ENCODE results near the gene CARD19. TPM values are rescaled to one million over a fixed set of nuclear protein-coding genes. Genes with fewer than 3 reads are reported as not detected.

The CARD19 gene
- total and polyA plus RNA-seq, 2 donors (not counting 1 experiment from before 2014, with no cell fraction given): 31.9 to 63.4 TPM

DNA sequence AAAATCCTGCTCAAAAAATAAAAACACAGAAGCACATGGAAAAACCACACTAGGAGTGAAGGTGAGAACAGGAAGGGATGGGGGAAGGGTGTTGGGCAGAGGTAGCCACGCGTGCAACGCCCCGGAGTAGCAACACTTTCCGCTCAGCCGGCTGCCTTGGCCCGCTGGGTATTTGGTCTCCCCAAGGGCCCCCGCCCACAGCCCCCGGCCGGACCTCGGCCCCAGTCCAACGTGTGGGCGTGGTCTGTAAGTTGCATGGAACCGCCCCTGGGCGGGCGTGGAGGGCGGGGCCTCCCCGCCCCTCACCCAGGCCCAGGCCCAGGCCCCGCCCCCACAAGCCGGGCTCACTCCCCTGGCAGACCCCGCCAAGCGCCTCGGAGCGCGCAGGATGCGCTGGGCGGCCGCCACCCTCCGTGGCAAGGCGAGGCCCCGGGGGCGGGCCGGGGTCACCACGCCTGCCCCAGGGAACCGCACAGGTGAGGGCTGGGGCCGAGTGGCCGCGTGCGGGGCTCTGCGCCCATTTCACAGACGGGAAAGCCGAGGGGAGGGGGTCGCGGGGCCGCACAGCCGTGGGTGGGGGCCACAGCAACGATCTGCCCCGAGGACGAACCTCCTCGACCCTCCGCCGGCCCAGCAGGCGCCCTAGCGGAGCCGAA is 37.5 kb upstream of the CARD19 start, which contains the start of gene SUSD3:
Gene SUSD3 (plus strand): TSS at position 347 of the 656 bp plus-strand sequence. CDS start 42 bp downstream, at position 389.
- Mint-ChIP-seq H3K4me3 (peak within 1 kb of the TSS; percentile 90), H3K9me3 (ENCODE audit: insufficient read depth) (no peaks in the 10 kb centered on the region), H3K27ac (peak within 1 kb of the TSS; percentile 99), H3K27me3 (no peaks in the 10 kb centered on the region), H3K4me1 (peaks cover 66% of the 10 kb centered on the region)
- no peaks in the 10 kb centered on the region for H3K9me3 ChIP-seq (ENCODE audit: control extremely low read depth in 1 of 3, control insufficient read depth in 2 of 3, insufficient read depth in 1 of 3, low read length in 2 of 3)
- TF ChIP-seq, protein P1, sequence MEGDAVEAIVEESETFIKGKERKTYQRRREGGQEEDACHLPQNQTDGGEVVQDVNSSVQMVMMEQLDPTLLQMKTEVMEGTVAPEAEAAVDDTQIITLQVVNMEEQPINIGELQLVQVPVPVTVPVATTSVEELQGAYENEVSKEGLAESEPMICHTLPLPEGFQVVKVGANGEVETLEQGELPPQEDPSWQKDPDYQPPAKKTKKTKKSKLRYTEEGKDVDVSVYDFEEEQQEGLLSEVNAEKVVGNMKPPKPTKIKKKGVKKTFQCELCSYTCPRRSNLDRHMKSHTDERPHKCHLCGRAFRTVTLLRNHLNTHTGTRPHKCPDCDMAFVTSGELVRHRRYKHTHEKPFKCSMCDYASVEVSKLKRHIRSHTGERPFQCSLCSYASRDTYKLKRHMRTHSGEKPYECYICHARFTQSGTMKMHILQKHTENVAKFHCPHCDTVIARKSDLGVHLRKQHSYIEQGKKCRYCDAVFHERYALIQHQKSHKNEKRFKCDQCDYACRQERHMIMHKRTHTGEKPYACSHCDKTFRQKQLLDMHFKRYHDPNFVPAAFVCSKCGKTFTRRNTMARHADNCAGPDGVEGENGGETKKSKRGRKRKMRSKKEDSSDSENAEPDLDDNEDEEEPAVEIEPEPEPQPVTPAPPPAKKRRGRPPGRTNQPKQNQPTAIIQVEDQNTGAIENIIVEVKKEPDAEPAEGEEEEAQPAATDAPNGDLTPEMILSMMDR (IDR thresholded peaks at IDR 0.05): no peak
- no peak for TF ChIP-seq EZH2 (IDR thresholded peaks at IDR 0.05; ENCODE audit: borderline replicate concordance, insufficient read depth, low read depth, low read length, poor library complexity, severe bottlenecking)
- peak within 1 kb of the TSS; percentile 94 for H3K4me2 ChIP-seq (replicated peaks; ENCODE audit: low read depth, low read length, poor library complexity, severe bottlenecking)
- peaks cover 20% of the 10 kb centered on the region for H3K79me2 ChIP-seq (ENCODE audit: control insufficient read depth, insufficient read depth, low read length)
- peaks cover 49 to 60% of the 10 kb centered on the region in 2 donors for H3K4me1 ChIP-seq (ENCODE audit: control insufficient read depth in 2 of 2, insufficient read depth in 2 of 2, low read length in 2 of 2)
- intact Hi-C loops (cut with micrococcal nuclease): loop anchor here (1.0 to 5.0 kb wide), 5 partner anchors 16 to 509 kb away; partner anchors contain the start of gene NINJ1
- H3K9ac ChIP-seq (ENCODE audit: low read length): peak within 1 kb of the TSS; percentile 59
- peak within 1 kb of the TSS; percentile 79 to 80 for H3K27ac ChIP-seq (ENCODE audit: low read length in 2 of 2)
- peaks cover 0 to 7% of the 10 kb centered on the region in 2 experiments for H3K36me3 ChIP-seq (replicated peaks in 1 of 2; ENCODE audit: control extremely low read depth in 1 of 2, control insufficient read depth in 1 of 2, extremely low read depth in 1 of 2, insufficient read depth in 2 of 2, low read length in 1 of 2)
- DNase-seq: peak; percentile 83
- ChIA-PET POLR2A (interaction anchor here (1.0 to 4.3 kb wide), 3 partner anchors 8 to 37 kb away, joined by 4 to 31 read pairs (median 27); partner anchors contain the start of gene CARD19), CTCF (interaction anchor here (1.1 to 1.4 kb wide), 3 partner anchors 43 to 54 kb away, joined by 3 to 7 read pairs (median 3); no protein-coding TSS in a partner anchor)
- peak within 1 kb of the TSS; percentile 56 to 69 (median 67) for H3K4me3 ChIP-seq (ENCODE audit: control extremely low read depth in 1 of 5, extremely low read depth in 1 of 5, insufficient read depth in 1 of 5, low read depth in 2 of 5, low read length in 4 of 5)
- no peaks in the 10 kb centered on the region for H3K27me3 ChIP-seq (replicated peaks in 1 of 4; ENCODE audit: control extremely low read depth in 1 of 4, control insufficient read depth in 3 of 4, insufficient read depth in 4 of 4, low read length in 3 of 4)
- H2AFZ ChIP-seq (ENCODE audit: insufficient read depth, low read depth, low read length, poor library complexity, severe bottlenecking): peak within 1 kb of the TSS; percentile 66
- peak; percentile 75 for ATAC-seq (ENCODE audit: low read depth)
- WGBS (ENCODE audit: insufficient coverage): under 1% methylated on average over 55 of the region's 55 CpGs
- H4K20me1 ChIP-seq (ENCODE audit: control insufficient read depth, insufficient read depth, low read length, poor library complexity, severe bottlenecking): no peaks in the 10 kb centered on the region
